PC-9 (cell line): ENCODE results near the gene KCNIP1. TPM values are rescaled to one million over a fixed set of nuclear protein-coding genes. Genes with fewer than 3 reads are reported as not detected.

Experiments used
- BruUV-seq: library from RNA; stranded (reverse); fragments of 400-500 nt; replicated peaks from 2 replicates; lab custom pipeline; 2021; lab: Mats Ljungman, UMichigan
- CTCF ChIA-PET: fragments of 300-600 bp; sonication (Branson Sonifier 250); formaldehyde crosslinking; loops from one replicate; lab custom pipeline; 2022; ENCODE audit warnings: antibody characterized with exemption; lab: Charles Lee
- POLR2A ChIA-PET: fragments of 300-600 bp; sonication (Branson Sonifier 250); formaldehyde crosslinking; loops from one replicate; lab custom pipeline; 2022; ENCODE audit warnings: antibody characterized with exemption; ENCODE audit not compliant: unreplicated experiment; lab: Charles Lee
- DNase-seq, 2 experiments: peaks; one replicate each; pipeline versions ENCODE4 v3.0.0 to v3.0.0-alpha.2; 2015 to 2022; ENCODE audit warnings: mixed read lengths in 1 of 2
- H2AFZ ChIP-seq: fragments of 200-600 bp; sonication (generic); 2 replicates; pipeline ENCODE4 v1.8.1; 2017; ENCODE audit warnings: antibody characterized with exemption
- H3F3A ChIP-seq: fragments of 200-600 bp; sonication (generic); 2 replicates; pipeline ENCODE4 v1.8.1; 2017; ENCODE audit warnings: antibody characterized with exemption, mild to moderate bottlenecking, low read depth; ENCODE audit not compliant: insufficient read depth
- H3K27ac ChIP-seq: fragments of 200-600 bp; sonication (generic); 2 replicates; pipeline ENCODE4 v1.6.1; 2016; ENCODE audit warnings: mixed run types
- H3K27me3 ChIP-seq: fragments of 200-600 bp; sonication (generic); 2 replicates; pipeline ENCODE4 v1.6.1; 2016; ENCODE audit warnings: low read depth, mixed run types; ENCODE audit not compliant: insufficient read depth
- H3K36me3 ChIP-seq: fragments of 200-600 bp; sonication (generic); 2 replicates; pipeline ENCODE4 v1.6.1; 2016; ENCODE audit warnings: low read depth, mixed run types
- H3K4me1 ChIP-seq: fragments of 200-600 bp; sonication (generic); replicated peaks from 2 replicates; pipeline ENCODE4 v1.6.1; 2016; ENCODE audit warnings: mixed run types; ENCODE audit not compliant: insufficient read depth
- H3K4me2 ChIP-seq: fragments of 200-600 bp; sonication (generic); 2 replicates; pipeline ENCODE4 v1.6.1; 2017; ENCODE audit warnings: mixed run types
- H3K4me3 ChIP-seq: fragments of 200-600 bp; sonication (generic); 2 replicates; pipeline ENCODE4 v1.6.1; 2016; ENCODE audit warnings: mixed run types
- H3K79me2 ChIP-seq: fragments of 200-600 bp; sonication (generic); 2 replicates; pipeline ENCODE4 v1.6.1; 2017; ENCODE audit warnings: low read depth, mixed run types
- H3K9me2 ChIP-seq: fragments of 200-600 bp; sonication (generic); 2 replicates; pipeline ENCODE4 v1.8.1; 2017; ENCODE audit warnings: mild to moderate bottlenecking; ENCODE audit not compliant: insufficient read depth
- H3K9me3 ChIP-seq: fragments of 200-600 bp; sonication (generic); 2 replicates; pipeline ENCODE4 v1.8.1; 2016; ENCODE audit warnings: low read depth; ENCODE audit not compliant: insufficient read depth
- H4K20me1 ChIP-seq: fragments of 200-600 bp; sonication (generic); 2 replicates; pipeline ENCODE4 v1.8.1; 2017; ENCODE audit not compliant: insufficient read depth
- EZH2 ChIP-seq: fragments of 200-600 bp; sonication (generic); IDR thresholded peaks from 2 replicates; pipeline ENCODE4 v1.8.0; 2017; ENCODE audit warnings: antibody characterized with exemption, low read depth
- intact Hi-C: fragments of 100-400 bp; cut with micrococcal nuclease; formaldehyde crosslinking; loops from one replicate; pipeline ENCODE4 v1.10.0; 2022; ENCODE audit not compliant: unreplicated experiment
- total RNA-seq: library from RNA; stranded (reverse); gene quantifications from 2 replicates; pipeline ENCODE4 v1.2.3, GENCODE V29; 2021
- TF ChIP-seq, protein P1 (sequence below): fragments of 200-600 bp; sonication (generic); conservative IDR thresholded peaks from 2 replicates; pipeline ENCODE4 v1.6.1; 2017; ENCODE audit warnings: mixed run types, antibody characterized with exemption, mild to moderate bottlenecking, moderate library complexity

The KCNIP1 gene
- total RNA-seq, 1 experiment from 2014 or later: not detected

DNA sequence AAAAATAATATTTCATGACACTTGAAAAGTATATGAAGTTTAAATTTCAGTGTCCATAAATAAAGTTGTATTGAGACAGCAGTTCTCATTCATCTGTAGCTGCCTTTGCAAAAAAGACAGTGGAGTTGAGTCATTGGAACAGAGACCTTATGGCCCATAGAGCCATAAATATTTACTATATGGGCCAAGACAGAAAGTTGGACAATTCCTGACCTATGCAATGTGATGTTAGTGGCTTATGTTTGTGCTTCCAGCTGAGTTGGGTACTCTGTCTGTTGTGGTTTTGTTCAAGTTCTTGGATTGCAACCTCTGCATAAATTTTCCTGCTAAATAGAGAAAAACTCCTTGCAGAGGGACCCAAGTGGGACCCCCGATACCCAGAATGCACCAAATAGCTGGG, 69.8 kb downstream of the KCNIP1 start:
- TF ChIP-seq, protein P1, sequence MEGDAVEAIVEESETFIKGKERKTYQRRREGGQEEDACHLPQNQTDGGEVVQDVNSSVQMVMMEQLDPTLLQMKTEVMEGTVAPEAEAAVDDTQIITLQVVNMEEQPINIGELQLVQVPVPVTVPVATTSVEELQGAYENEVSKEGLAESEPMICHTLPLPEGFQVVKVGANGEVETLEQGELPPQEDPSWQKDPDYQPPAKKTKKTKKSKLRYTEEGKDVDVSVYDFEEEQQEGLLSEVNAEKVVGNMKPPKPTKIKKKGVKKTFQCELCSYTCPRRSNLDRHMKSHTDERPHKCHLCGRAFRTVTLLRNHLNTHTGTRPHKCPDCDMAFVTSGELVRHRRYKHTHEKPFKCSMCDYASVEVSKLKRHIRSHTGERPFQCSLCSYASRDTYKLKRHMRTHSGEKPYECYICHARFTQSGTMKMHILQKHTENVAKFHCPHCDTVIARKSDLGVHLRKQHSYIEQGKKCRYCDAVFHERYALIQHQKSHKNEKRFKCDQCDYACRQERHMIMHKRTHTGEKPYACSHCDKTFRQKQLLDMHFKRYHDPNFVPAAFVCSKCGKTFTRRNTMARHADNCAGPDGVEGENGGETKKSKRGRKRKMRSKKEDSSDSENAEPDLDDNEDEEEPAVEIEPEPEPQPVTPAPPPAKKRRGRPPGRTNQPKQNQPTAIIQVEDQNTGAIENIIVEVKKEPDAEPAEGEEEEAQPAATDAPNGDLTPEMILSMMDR: no peak
- TF ChIP-seq EZH2: no peak
- CTCF ChIA-PET: no interaction called here
- no peak for DNase-seq
- intact Hi-C loops: no loop called here
- Histone ChIP-seq H3K9me2 (no peaks in the 10 kb centered on the region), H3F3A (peaks cover 26% of the 10 kb centered on the region), H3K36me3 (no peaks in the 10 kb centered on the region), H4K20me1 (no peaks in the 10 kb centered on the region), H3K27me3 (no peaks in the 10 kb centered on the region), H3K27ac (no peak overlapping the region), H3K4me3 (no peak overlapping the region), H3K4me1 (peaks cover 32% of the 10 kb centered on the region), H2AFZ (no peak overlapping the region), H3K9me3 (no peaks in the 10 kb centered on the region), H3K4me2 (peak overlapping the region; percentile 73; the same call in 1 of the 2 replicates), H3K79me2 (no peaks in the 10 kb centered on the region)
- BruUV-seq: no TSS peak
- POLR2A ChIA-PET: no interaction called here

DNA sequence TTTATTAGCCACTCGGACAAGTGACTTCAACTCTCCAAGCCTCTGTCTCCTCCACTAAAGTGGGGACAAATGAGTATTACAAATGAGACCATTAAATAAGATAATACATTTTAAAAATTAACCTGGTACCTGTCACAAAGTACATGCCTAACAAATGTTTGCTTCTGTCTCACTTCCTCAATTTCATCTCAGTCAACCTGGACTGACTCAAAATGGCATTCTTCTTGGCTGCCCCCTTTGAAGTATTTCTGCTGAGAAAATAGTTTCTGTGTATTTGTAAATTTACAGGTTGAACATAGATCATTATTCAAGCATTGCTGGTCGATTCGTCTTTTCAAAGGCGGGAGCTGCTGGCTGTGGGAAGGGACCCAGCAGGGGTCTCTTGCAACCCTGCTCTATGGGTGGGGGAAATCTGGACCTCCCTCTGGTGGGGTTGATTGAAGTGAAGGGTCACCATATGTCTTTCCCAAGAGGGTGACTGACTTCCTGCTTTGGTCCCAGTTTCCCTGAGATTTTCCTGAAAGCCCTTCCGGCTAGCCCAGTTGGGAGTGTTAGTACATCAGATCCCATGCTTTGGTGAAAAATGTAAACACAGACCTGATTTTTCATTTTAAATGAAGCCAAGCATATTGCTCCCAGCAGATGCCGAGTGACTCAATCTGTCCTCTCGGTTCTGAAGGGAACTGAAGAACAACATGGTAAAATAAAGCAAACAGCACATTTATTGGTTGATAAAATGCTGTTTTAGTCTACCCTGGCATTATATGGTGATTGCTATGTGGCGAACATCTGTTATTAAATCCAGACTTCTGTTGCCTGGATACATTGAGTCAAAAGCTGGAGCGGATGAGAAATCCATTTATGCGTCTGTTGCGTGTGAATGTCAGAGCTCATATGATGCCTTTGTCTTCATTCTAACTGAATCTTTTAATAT, 73.0 kb downstream of the KCNIP1 start:
- Histone ChIP-seq H3K9me2 (no peaks in the 10 kb centered on the region), H3K4me3 (no peak overlapping the region), H3K4me2 (no peak overlapping the region), H3K4me1 (peaks cover 17% of the 10 kb centered on the region), H3F3A (peaks cover 14% of the 10 kb centered on the region), H4K20me1 (no peaks in the 10 kb centered on the region), H3K79me2 (no peaks in the 10 kb centered on the region), H3K36me3 (no peaks in the 10 kb centered on the region), H2AFZ (no peak overlapping the region), H3K9me3 (0 out of 2 replicates have a peak, but pooled peaks cover 5% of the 10 kb centered on the region), H3K27ac (no peak overlapping the region), H3K27me3 (no peaks in the 10 kb centered on the region)
- intact Hi-C loops: no loop called here
- ChIA-PET CTCF (no interaction called here), POLR2A (no interaction called here)
- TF ChIP-seq, protein P1: no peak
- no peak for TF ChIP-seq EZH2
- DNase-seq: no peak
- BruUV-seq: no TSS peak

DNA sequence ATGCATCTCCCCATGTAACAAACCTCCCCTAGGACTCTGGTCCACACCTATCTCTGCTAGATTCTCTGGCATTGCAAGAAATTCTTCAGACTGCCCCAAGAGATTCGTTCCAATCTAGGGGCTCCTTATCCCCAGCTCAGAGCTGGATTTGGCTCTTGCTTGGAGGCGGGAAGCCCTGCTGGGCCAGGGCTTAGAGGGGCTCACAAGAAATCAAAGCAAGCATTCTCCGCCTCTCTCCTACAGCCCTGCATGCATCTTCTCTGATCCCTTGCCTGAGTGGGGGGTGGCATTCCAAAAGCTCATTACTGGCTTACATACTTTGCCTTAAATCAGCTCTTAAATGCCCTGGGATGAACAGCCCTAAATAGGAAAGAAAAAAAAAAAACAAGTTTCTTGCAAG, 75.8 kb downstream of the KCNIP1 start:
- Histone ChIP-seq H3K27ac (no peak overlapping the region), H3K36me3 (no peaks in the 10 kb centered on the region), H3K79me2 (no peaks in the 10 kb centered on the region), H3K27me3 (no peaks in the 10 kb centered on the region), H3K4me2 (no peak overlapping the region), H3K4me3 (no peak overlapping the region), H3F3A (no peaks in the 10 kb centered on the region), H3K9me3 (0 out of 2 replicates have a peak, but pooled peaks cover 5% of the 10 kb centered on the region), H3K9me2 (no peaks in the 10 kb centered on the region), H4K20me1 (no peaks in the 10 kb centered on the region), H2AFZ (no peak overlapping the region), H3K4me1 (no peaks in the 10 kb centered on the region)
- no peak for DNase-seq
- no TSS peak for BruUV-seq
- ChIA-PET POLR2A (no interaction called here), CTCF (no interaction called here)
- TF ChIP-seq, protein P1: no peak
- TF ChIP-seq EZH2: no peak
- intact Hi-C loops: no loop called here
